Upper lobe of left lung (tissue), 4 donors: ENCODE data around the gene PRKCA.

Source experiments
- CTCF ChIP-seq, 6 experiments: fragments of 450-650 bp in 4 of 6; fragments of 200-600 bp in 2 of 6; sonication (generic) in 2 of 6; IDR thresholded peaks; one replicate each; pipeline ENCODE4 v1.5.1; 2016 to 2019; ENCODE audit warnings: antibody characterized with exemption in 6 of 6
- EP300 ChIP-seq, 4 donors: sonication (generic); formaldehyde crosslinking; IDR thresholded peaks; one replicate each; pipeline ENCODE4 v1.5.1; 2017; ENCODE audit warnings: antibody characterized with exemption in 4 of 4, control low read depth in 2 of 4
- POLR2A ChIP-seq, 4 donors: fragments of 450-650 bp; IDR thresholded peaks; one replicate each; pipeline ENCODE4 v1.5.1; 2016 to 2017; ENCODE audit warnings: antibody characterized with exemption in 4 of 4, mild to moderate bottlenecking in 2 of 4
- POLR2AphosphoS5 ChIP-seq, 2 donors: sonication (generic); formaldehyde crosslinking; IDR thresholded peaks; one replicate each; pipeline ENCODE4 v1.5.1; 2017; ENCODE audit warnings: antibody characterized with exemption in 2 of 2

GRCh38 chr17:66665194-66665593 is 362.8 kb downstream of the PRKCA start:
- TF ChIP-seq CTCF (IDR thresholded peaks at IDR 0.05) (no peak), POLR2A (IDR thresholded peaks at IDR 0.05) (no peak), POLR2AphosphoS5 (IDR thresholded peaks at IDR 0.05) (no peak), EP300 (IDR thresholded peaks at IDR 0.05) (no peak)
